Keratinocyte (primary cell): ENCODE measurements around the gene ASS1.

ENCODE experiments used
- CTCF ChIP-seq, 3 experiments: IDR thresholded peaks in 1 of 3; conservative IDR thresholded peaks in 1 of 3; optimal IDR thresholded peaks in 1 of 3; 2 replicates in 2 of 3; 3 replicates in 1 of 3; pipeline versions ENCODE3 to v1.5.1; 2011; ENCODE audit warnings: low read length in 3 of 3, mild to moderate bottlenecking in 3 of 3, moderate library complexity in 2 of 3, control low read depth in 1 of 3, inconsistent platforms in 1 of 3; ENCODE audit not compliant: insufficient read depth in 2 of 3; ENCODE audit errors: extremely low read depth in 1 of 3
- EZH2 ChIP-seq: IDR thresholded peaks from one replicate; pipeline ENCODE4 v1.6.1; 2012; ENCODE audit warnings: inconsistent platforms, mild to moderate bottlenecking, low read length, moderate library complexity

GRCh38 chr9:130430232-130430631 is 14.5 kb upstream of the ASS1 start:
- TF ChIP-seq CTCF (optimal IDR thresholded peaks at IDR 0.05 in 1 of 3, IDR thresholded peaks at IDR 0.05 in 1 of 3, conservative IDR thresholded peaks at IDR 0.05 in 1 of 3; ENCODE audit: extremely low read depth in 1 of 3, insufficient read depth in 2 of 3, low read length in 3 of 3) (no peak), EZH2 (no peak)
